ENCODE results near the gene TBX2. TPM values are rescaled to one million over a fixed set of nuclear protein-coding genes. Genes with fewer than 3 reads are reported as not detected.

Gene TBX2
- total RNA-seq, 4 donors from 2014 or later = 23.2 to 42.0 (median 26.5) TPM

GRCh38 chr17:61456688-61457225 is 57.1 kb downstream of the TBX2 start:
- 27 to 41% methylated on average over 24 to 40 of the region's 45 CpGs for WGBS, 2 donors

GRCh38 chr17:61457226-61457983 is 57.8 kb downstream of the TBX2 start:
- whole genome bisulfite sequencing, 2 donors = 21 to 24% methylated on average over 35 to 39 of the region's 39 CpGs
- DNase-seq (ENCODE audit: low spot score in 2 of 2) = no peak
- no peak for TF ChIP-seq POLR2A (IDR thresholded peaks at IDR 0.05)
- TF ChIP-seq EP300 (IDR thresholded peaks at IDR 0.05) = no peak
- TF ChIP-seq CTCF (IDR thresholded peaks at IDR 0.05) = no peak
- Histone ChIP-seq H3K27me3 (peaks cover 0 to 98% of the 10 kb centered on the region in 2 donors), H3K9me3 (no peaks in the 10 kb centered on the region), H3K4me1 (peaks cover 0 to 47% (median 16%) of the 10 kb centered on the region in 4 donors), H3K4me3 (peak overlapping the region in 3 of 4 donors; percentile 22 to 42 (median 30)), H3K27ac (no peak overlapping the region), H3K36me3 (no peaks in the 10 kb centered on the region)

More at GRCh38 chr17:61456688-61457225, 57.1 kb downstream of the TBX2 start:
- DNase-seq (ENCODE audit: low spot score in 2 of 2) = no peak
- Histone ChIP-seq H3K9me3 (no peaks in the 10 kb centered on the region), H3K36me3 (no peaks in the 10 kb centered on the region), H3K4me3 (peak overlapping the region in 2 of 4 donors; percentile 30 to 42), H3K27ac (no peak overlapping the region), H3K27me3 (peaks cover 0 to 98% of the 10 kb centered on the region in 2 donors), H3K4me1 (peaks cover 0 to 47% (median 17%) of the 10 kb centered on the region in 4 donors)
- TF ChIP-seq EP300 (IDR thresholded peaks at IDR 0.05) = no peak
- no peak for TF ChIP-seq CTCF (IDR thresholded peaks at IDR 0.05)
- TF ChIP-seq POLR2A (IDR thresholded peaks at IDR 0.05) = no peak

GRCh38 chr17:61458000-61458399 is 58.4 kb downstream of the TBX2 start:
- peaks cover 0 to 98% of the 10 kb centered on the region in 2 donors for H3K27me3 ChIP-seq
- no peaks in the 10 kb centered on the region for H3K36me3 ChIP-seq
- H3K4me1 ChIP-seq = peaks cover 0 to 44% (median 12%) of the 10 kb centered on the region in 4 donors
- H3K4me3 ChIP-seq = peak overlapping the region in 1 of 4 donors; percentile 42
- no peak overlapping the region for H3K27ac ChIP-seq
- DNase-seq (ENCODE audit: low spot score in 2 of 2) = no peak
- WGBS, 2 donors = 29 to 36% methylated on average over 14 of the region's 14 CpGs
- no peak for TF ChIP-seq EP300 (IDR thresholded peaks at IDR 0.05)
- TF ChIP-seq POLR2A (IDR thresholded peaks at IDR 0.05) = no peak
- no peak for TF ChIP-seq CTCF (IDR thresholded peaks at IDR 0.05)
- no peaks in the 10 kb centered on the region for H3K9me3 ChIP-seq

GRCh38 chr17:61458421-61459141 is 58.9 kb downstream of the TBX2 start:
- no peak for DNase-seq (ENCODE audit: low spot score in 2 of 2)
- Histone ChIP-seq H3K9me3 (no peaks in the 10 kb centered on the region), H3K27ac (no peak overlapping the region), H3K36me3 (no peaks in the 10 kb centered on the region), H3K27me3 (peaks cover 0 to 98% of the 10 kb centered on the region in 2 donors), H3K4me3 (no peak overlapping the region), H3K4me1 (peaks cover 0 to 44% (median 12%) of the 10 kb centered on the region in 4 donors)
- 75 to 76% methylated on average over 5 of the region's 5 CpGs for WGBS, 2 donors
- TF ChIP-seq POLR2A (IDR thresholded peaks at IDR 0.05) (no peak), EP300 (IDR thresholded peaks at IDR 0.05) (no peak), CTCF (IDR thresholded peaks at IDR 0.05) (no peak)

Other genes with a start within 250 kb of the TBX2 start
- not detected for gene TBX4, start 52.6 kb downstream of the TBX2 start, total RNA-seq
- not detected for gene NACA2, start 191.4 kb downstream of the TBX2 start, total RNA-seq